Measurements from ENCODE around the gene SDHA.

Gene SDHA

GRCh38 chr5:305050-305449 lies 86.9 kb downstream of the SDHA start:
- DNase-seq (ENCODE audit: low read depth), result no peak
- H3K4me3 ChIP-seq (ENCODE audit: low read depth, low read length), result no peak overlapping the region
- TF ChIP-seq MYC (IDR thresholded peaks at IDR 0.05; ENCODE audit: low read depth, low read length) (no peak), POLR2A (IDR thresholded peaks at IDR 0.05; ENCODE audit: extremely low read depth, insufficient read length) (no peak), CTCF (IDR thresholded peaks at IDR 0.05; ENCODE audit: low read depth, low read length) (no peak), MAX (IDR thresholded peaks at IDR 0.05; ENCODE audit: low read depth, low read length) (no peak)

- TF ChIP-seq CTCF (IDR thresholded peaks at IDR 0.05; ENCODE audit: low read depth, low read length) (no peak), POLR2A (IDR thresholded peaks at IDR 0.05; ENCODE audit: extremely low read depth, insufficient read length) (no peak), MAX (IDR thresholded peaks at IDR 0.05; ENCODE audit: low read depth, low read length) (no peak), MYC (IDR thresholded peaks at IDR 0.05; ENCODE audit: low read depth, low read length) (no peak)
- no peak overlapping the region for H3K4me3 ChIP-seq (ENCODE audit: low read depth, low read length)
- no peak for DNase-seq (ENCODE audit: low read depth)
Measured at GRCh38 chr5:305459-305858, 87.3 kb downstream of the SDHA start.

GRCh38 chr5:306011-306805 lies 88.1 kb downstream of the SDHA start:
- no peak overlapping the region for H3K4me3 ChIP-seq (ENCODE audit: low read depth, low read length)
- TF ChIP-seq MYC (IDR thresholded peaks at IDR 0.05; ENCODE audit: low read depth, low read length), result no peak
- no peak for TF ChIP-seq POLR2A (IDR thresholded peaks at IDR 0.05; ENCODE audit: extremely low read depth, insufficient read length)
- no peak for TF ChIP-seq MAX (IDR thresholded peaks at IDR 0.05; ENCODE audit: low read depth, low read length)
- TF ChIP-seq CTCF (IDR thresholded peaks at IDR 0.05; ENCODE audit: low read depth, low read length), result no peak
- DNase-seq (ENCODE audit: low read depth), result no peak

Data from NB4 (cell line).